Bronchial epithelial cell (primary cell): Measurements from ENCODE around the gene ACOX1. TPM values are rescaled to one million over a fixed set of nuclear protein-coding genes. Genes with fewer than 3 reads are reported as not detected.

Source experiments
- DNase-seq: peaks from one replicate; pipeline ENCODE4 v3.0.0-alpha.2; 2010; ENCODE audit warnings: low read depth
- FAIRE-seq: peaks from 2 replicates; lab custom pipeline; 2011; peaks lifted over from hg19 to GRCh38; lab: Jason Lieb, UNC
- H3K27me3 ChIP-seq: 2 replicates; pipeline ENCODE4 v1.5.1; 2011; ENCODE audit warnings: low read length; ENCODE audit not compliant: control insufficient read depth, insufficient read depth
- H3K36me3 ChIP-seq: 2 replicates; pipeline ENCODE4 v1.5.1; 2011; ENCODE audit warnings: low read length; ENCODE audit not compliant: control insufficient read depth, insufficient read depth
- H3K4me3 ChIP-seq: 2 replicates; pipeline ENCODE4 v1.5.1; 2011; ENCODE audit warnings: mild to moderate bottlenecking, low read depth, low read length, control low read depth
- total RNA-seq: library from RNA; depleted of rRNA; stranded (reverse); fragments of >200 nt; gene quantifications from 2 replicates; pipeline ENCODE4 v1.2.1, GENCODE V29; 2014
- TF ChIP-seq, protein P1 (sequence below): IDR thresholded peaks from 2 replicates; pipeline ENCODE4 v1.5.1; 2011; ENCODE audit warnings: mild to moderate bottlenecking, moderate library complexity, low read length, control low read depth, inconsistent platforms; ENCODE audit not compliant: insufficient read depth, severe bottlenecking

Gene ACOX1
- total RNA-seq, 1 donor from 2014 or later = 39.8 TPM

- TF ChIP-seq, protein P1, sequence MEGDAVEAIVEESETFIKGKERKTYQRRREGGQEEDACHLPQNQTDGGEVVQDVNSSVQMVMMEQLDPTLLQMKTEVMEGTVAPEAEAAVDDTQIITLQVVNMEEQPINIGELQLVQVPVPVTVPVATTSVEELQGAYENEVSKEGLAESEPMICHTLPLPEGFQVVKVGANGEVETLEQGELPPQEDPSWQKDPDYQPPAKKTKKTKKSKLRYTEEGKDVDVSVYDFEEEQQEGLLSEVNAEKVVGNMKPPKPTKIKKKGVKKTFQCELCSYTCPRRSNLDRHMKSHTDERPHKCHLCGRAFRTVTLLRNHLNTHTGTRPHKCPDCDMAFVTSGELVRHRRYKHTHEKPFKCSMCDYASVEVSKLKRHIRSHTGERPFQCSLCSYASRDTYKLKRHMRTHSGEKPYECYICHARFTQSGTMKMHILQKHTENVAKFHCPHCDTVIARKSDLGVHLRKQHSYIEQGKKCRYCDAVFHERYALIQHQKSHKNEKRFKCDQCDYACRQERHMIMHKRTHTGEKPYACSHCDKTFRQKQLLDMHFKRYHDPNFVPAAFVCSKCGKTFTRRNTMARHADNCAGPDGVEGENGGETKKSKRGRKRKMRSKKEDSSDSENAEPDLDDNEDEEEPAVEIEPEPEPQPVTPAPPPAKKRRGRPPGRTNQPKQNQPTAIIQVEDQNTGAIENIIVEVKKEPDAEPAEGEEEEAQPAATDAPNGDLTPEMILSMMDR = no peak
- no peak for DNase-seq
- H3K36me3 ChIP-seq = peaks cover 21% of the 10 kb centered on the region
- no peak for FAIRE-seq
- no peaks in the 10 kb centered on the region for H3K27me3 ChIP-seq
- no peak overlapping the region for H3K4me3 ChIP-seq
Observed at GRCh38 chr17:76007131-76007849, 28.3 kb upstream of the ACOX1 start.

DNA sequence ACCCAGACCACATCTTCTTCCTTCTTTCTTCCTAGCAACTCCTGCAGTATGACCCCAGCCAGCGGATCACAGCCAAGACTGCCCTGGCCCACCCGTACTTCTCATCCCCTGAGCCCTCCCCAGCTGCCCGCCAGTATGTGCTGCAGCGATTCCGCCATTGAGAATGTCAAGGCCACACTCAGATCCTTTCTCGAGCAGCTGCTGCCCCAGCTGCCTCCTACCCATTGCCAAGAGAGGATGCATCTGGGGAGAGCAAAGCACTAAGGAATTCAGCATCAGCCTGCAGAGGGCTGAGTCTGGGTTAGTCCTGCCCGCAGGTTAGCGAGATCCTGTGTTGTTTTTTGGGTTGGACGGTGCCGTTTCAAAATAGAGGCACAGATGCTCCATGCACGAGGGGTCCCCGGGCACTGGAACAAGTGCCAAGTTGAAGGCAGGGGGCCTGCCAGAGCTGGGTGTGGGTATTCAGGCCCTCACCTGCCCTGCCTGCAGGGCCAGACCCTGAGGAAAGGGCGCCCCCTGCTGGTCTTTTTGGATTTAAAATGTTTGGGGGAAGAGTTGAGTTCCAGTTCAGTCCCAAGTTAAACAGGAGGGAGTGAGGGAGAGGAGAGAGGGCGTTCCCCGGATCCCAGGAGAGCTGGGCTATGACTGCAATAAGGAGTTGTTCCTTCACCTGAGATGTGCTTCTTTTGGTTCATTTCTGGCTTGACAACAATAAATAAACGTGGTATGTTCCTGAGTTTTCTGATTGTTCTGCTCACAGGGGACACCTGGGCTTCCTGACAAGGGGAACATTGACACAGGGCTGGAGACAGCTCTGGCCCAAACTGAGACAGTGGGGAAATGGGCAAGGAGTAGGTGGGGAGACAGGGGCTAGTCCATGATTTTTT is 26.5 kb upstream of the ACOX1 start:
- H3K4me3 ChIP-seq = no peak overlapping the region
- TF ChIP-seq, protein P1 = peak; percentile 74
- H3K27me3 ChIP-seq = no peaks in the 10 kb centered on the region
- DNase-seq = peak; percentile 51
- peaks cover 8% of the 10 kb centered on the region for H3K36me3 ChIP-seq
- no peak for FAIRE-seq

- no peak for FAIRE-seq
- Histone ChIP-seq H3K27me3 (no peaks in the 10 kb centered on the region), H3K4me3 (no peak overlapping the region), H3K36me3 (peaks cover 6% of the 10 kb centered on the region)
- TF ChIP-seq, protein P1 = no peak
- DNase-seq = no peak
Observed at GRCh38 chr17:76004750-76005262, 25.8 kb upstream of the ACOX1 start.

- FAIRE-seq = no peak
- Histone ChIP-seq H3K36me3 (peaks cover 5% of the 10 kb centered on the region), H3K4me3 (no peak overlapping the region), H3K27me3 (no peaks in the 10 kb centered on the region)
- TF ChIP-seq, protein P1 = no peak
- no peak for DNase-seq
Observed at GRCh38 chr17:76003915-76004314, 24.9 kb upstream of the ACOX1 start.

DNA sequence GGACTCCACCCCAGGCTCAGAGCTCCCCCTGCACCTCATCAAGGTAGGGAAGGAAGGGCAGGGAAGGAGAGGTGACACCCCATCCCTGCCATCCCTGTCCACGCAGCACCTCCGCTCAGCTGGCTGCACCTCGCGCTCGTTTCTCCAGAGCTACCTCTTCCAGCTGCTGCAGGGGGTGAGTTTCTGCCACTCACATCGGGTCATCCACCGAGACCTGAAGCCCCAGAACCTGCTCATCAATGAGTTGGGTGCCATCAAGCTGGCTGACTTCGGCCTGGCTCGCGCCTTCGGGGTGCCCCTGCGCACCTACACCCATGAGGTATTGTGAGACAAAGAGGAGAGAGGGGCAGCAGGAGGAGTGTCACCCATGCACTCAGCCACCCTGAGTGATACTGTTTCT is 23.1 kb upstream of the ACOX1 start:
- Histone ChIP-seq H3K4me3 (no peak overlapping the region), H3K36me3 (peaks cover 4% of the 10 kb centered on the region), H3K27me3 (no peaks in the 10 kb centered on the region)
- TF ChIP-seq, protein P1 = no peak
- FAIRE-seq = no peak
- no peak for DNase-seq
